ENCODE measurements around the gene RAB6B. TPM values are rescaled to one million over a fixed set of nuclear protein-coding genes. Genes with fewer than 3 reads are reported as not detected.

RAB6B gene
- total RNA-seq, 1 experiment from 2014 or later: 0.52 TPM

DNA sequence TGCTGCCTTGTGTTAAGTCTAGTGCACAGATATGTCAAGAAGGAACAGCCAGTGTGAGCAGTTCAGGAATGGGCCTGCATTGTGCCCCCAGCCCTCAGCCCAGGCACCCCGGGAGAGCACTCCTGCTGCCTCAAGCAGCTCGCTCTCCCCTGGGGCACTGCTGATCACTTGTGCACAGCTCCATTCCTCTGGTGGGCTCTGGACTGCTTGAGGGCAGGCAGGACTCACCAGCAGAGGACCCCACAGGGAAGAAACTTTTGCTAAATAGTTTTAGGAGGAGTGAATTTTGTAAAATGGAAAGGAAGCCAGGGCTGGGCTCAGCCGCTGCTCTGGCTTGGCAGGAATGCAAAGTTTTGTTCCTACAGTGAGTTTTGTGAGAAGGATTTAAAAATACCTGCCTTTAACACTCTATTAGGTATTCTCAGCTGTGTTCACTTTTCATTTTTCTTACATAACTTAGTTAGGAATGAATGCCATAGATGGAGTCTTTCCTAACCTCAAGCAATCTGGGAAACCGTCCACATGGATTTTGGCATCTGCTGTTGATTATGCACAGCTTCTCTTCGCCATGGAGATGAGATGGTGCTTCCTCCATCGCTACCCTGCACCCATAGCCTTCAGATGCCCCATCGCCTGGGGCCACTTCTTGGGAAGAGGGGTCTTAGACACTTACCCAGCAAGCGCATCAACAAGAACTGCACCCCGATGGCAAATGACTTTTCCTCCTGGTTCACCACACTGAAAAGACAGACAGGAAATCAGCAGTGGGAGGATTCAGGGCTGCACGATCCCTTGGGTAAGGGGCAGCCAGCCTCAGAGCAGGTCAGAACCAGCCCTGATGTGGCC, 42.3 kb upstream of the RAB6B start:
- CTCF ChIA-PET: no interaction called here
- Histone ChIP-seq H3K9me2 (ENCODE audit: insufficient read depth) (no peaks in the 10 kb centered on the region), H3K79me2 (ENCODE audit: low read depth) (no peaks in the 10 kb centered on the region), H3K9me3 (ENCODE audit: insufficient read depth, low read depth) (no peaks in the 10 kb centered on the region), H4K20me1 (ENCODE audit: insufficient read depth) (peaks cover 10% of the 10 kb centered on the region), H3F3A (ENCODE audit: insufficient read depth, low read depth) (no peaks in the 10 kb centered on the region), H2AFZ (no peak overlapping the region), H3K27ac (no peak overlapping the region), H3K4me3 (no peak overlapping the region), H3K4me1 (replicated peaks; ENCODE audit: insufficient read depth) (peaks cover 2% of the 10 kb centered on the region), H3K27me3 (ENCODE audit: insufficient read depth, low read depth) (peaks cover 67% of the 10 kb centered on the region), H3K4me2 (no peak overlapping the region), H3K36me3 (ENCODE audit: low read depth) (no peaks in the 10 kb centered on the region)
- TF ChIP-seq, protein P1, sequence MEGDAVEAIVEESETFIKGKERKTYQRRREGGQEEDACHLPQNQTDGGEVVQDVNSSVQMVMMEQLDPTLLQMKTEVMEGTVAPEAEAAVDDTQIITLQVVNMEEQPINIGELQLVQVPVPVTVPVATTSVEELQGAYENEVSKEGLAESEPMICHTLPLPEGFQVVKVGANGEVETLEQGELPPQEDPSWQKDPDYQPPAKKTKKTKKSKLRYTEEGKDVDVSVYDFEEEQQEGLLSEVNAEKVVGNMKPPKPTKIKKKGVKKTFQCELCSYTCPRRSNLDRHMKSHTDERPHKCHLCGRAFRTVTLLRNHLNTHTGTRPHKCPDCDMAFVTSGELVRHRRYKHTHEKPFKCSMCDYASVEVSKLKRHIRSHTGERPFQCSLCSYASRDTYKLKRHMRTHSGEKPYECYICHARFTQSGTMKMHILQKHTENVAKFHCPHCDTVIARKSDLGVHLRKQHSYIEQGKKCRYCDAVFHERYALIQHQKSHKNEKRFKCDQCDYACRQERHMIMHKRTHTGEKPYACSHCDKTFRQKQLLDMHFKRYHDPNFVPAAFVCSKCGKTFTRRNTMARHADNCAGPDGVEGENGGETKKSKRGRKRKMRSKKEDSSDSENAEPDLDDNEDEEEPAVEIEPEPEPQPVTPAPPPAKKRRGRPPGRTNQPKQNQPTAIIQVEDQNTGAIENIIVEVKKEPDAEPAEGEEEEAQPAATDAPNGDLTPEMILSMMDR (conservative IDR thresholded peaks at IDR 0.05): no peak
- no peak for TF ChIP-seq EZH2 (IDR thresholded peaks at IDR 0.05; ENCODE audit: low read depth)
- intact Hi-C loops (cut with micrococcal nuclease; ENCODE audit: unreplicated experiment): loop anchor here (5.0 kb wide), 1 partner anchor 219 kb away; no protein-coding TSS in a partner anchor
- DNase-seq: no peak
- BruUV-seq (replicated peaks): no TSS peak
- POLR2A ChIA-PET (ENCODE audit: unreplicated experiment): no interaction called here

DNA sequence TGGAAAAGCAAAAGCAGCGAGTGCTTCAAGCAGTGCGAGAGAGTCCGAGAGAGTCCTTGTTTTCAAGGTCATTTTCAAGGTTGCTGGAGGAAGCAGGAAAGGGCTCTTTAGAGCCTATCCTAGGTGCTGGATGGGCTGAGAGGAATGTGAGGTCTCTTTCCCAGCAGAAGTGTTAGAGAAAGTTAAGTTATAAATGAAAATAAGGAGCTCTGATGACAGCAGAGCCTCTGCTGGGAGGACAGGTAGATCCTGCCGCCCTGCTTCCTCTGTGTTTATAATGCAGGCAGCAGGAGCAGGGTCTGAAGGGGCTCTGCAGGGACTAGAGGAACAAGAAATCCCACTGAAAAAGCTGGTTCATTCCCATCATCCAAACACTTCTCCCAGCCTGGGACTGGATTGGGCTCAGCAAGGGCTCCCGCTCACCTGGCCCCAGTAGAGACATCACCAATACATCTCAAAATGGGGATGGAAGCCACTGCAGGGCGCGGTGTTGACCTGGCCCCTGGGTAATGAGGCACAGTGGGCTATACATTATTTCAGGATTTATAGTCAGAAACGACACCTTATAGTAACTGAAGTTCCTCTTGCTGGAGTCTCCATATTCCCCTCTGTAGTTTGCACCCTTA, 41.5 kb upstream of the RAB6B start:
- no peaks in the 10 kb centered on the region for H3K79me2 ChIP-seq (ENCODE audit: low read depth)
- ChIA-PET POLR2A (ENCODE audit: unreplicated experiment) (no interaction called here), CTCF (no interaction called here)
- H3K4me3 ChIP-seq: no peak overlapping the region
- H4K20me1 ChIP-seq (ENCODE audit: insufficient read depth): peaks cover 8% of the 10 kb centered on the region
- no peaks in the 10 kb centered on the region for H3F3A ChIP-seq (ENCODE audit: insufficient read depth, low read depth)
- no peak overlapping the region for H2AFZ ChIP-seq
- no peaks in the 10 kb centered on the region for H3K4me1 ChIP-seq (replicated peaks; ENCODE audit: insufficient read depth)
- TF ChIP-seq, protein P1 (conservative IDR thresholded peaks at IDR 0.05): no peak
- TF ChIP-seq EZH2 (IDR thresholded peaks at IDR 0.05; ENCODE audit: low read depth): no peak
- peaks cover 66% of the 10 kb centered on the region for H3K27me3 ChIP-seq (ENCODE audit: insufficient read depth, low read depth)
- no peaks in the 10 kb centered on the region for H3K36me3 ChIP-seq (ENCODE audit: low read depth)
- BruUV-seq (replicated peaks): no TSS peak
- H3K9me3 ChIP-seq (ENCODE audit: insufficient read depth, low read depth): no peaks in the 10 kb centered on the region
- no peak for DNase-seq
- no peaks in the 10 kb centered on the region for H3K9me2 ChIP-seq (ENCODE audit: insufficient read depth)
- intact Hi-C loops (cut with micrococcal nuclease; ENCODE audit: unreplicated experiment): loop anchor here (5.0 kb wide), 1 partner anchor 220 kb away; no protein-coding TSS in a partner anchor
- no peak overlapping the region for H3K27ac ChIP-seq
- no peak overlapping the region for H3K4me2 ChIP-seq

DNA sequence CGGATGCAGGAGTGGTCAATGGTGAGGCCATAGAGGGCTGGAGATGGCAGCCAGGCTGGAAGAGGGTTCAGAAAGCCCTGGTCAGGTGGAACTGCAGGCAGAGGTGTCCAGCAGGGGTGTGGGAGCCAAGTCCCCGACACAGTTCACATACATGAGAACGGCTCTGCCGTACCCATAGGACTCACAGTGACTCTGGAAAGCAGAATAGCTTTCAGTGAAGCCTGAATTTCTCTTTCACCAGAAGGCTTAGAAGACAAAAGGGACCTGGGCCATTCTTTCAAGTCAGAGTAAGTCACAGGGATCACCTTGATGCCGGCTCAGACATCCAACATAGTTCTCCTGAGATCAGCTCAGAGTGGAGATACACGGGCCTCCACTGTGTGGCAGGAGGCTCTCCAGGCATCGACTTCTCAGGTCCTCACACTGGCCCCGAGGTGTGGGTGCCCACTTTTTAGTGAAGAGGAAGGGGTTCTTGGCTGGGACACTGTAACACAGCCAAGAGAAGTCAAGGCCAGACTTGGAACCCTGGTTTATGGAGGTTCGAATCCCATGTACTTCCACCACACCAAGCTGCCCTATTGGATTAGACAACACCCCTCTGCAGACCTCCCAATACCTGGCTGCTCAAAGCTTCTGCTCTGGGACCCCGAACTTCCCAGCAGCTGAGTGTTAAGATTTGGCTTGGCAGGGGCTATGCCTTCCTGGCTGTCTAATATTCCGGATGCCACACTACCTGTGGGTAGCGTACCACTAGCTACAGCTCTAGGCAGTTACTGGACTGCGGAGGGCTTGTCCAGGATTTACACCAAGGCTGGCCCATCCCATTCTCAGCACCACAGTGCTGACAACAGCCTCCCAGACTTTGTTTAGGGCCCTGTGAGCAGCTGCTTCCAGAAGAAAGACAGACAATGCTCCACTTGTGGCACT, 40.4 kb upstream of the RAB6B start:
- POLR2A ChIA-PET (ENCODE audit: unreplicated experiment): no interaction called here
- Histone ChIP-seq H3F3A (ENCODE audit: insufficient read depth, low read depth) (no peaks in the 10 kb centered on the region), H3K4me2 (no peak overlapping the region), H4K20me1 (ENCODE audit: insufficient read depth) (peaks cover 8% of the 10 kb centered on the region), H3K4me3 (no peak overlapping the region), H3K79me2 (ENCODE audit: low read depth) (no peaks in the 10 kb centered on the region), H3K27me3 (ENCODE audit: insufficient read depth, low read depth) (peaks cover 57% of the 10 kb centered on the region), H3K36me3 (ENCODE audit: low read depth) (no peaks in the 10 kb centered on the region), H3K9me3 (ENCODE audit: insufficient read depth, low read depth) (no peaks in the 10 kb centered on the region), H3K27ac (no peak overlapping the region), H3K9me2 (ENCODE audit: insufficient read depth) (no peaks in the 10 kb centered on the region), H2AFZ (no peak overlapping the region), H3K4me1 (replicated peaks; ENCODE audit: insufficient read depth) (no peaks in the 10 kb centered on the region)
- BruUV-seq (replicated peaks): no TSS peak
- intact Hi-C loops (cut with micrococcal nuclease; ENCODE audit: unreplicated experiment): loop anchor here (5.0 kb wide), 1 partner anchor 221 kb away; no protein-coding TSS in a partner anchor
- DNase-seq: no peak
- CTCF ChIA-PET: no interaction called here
- TF ChIP-seq, protein P1 (conservative IDR thresholded peaks at IDR 0.05): no peak
- no peak for TF ChIP-seq EZH2 (IDR thresholded peaks at IDR 0.05; ENCODE audit: low read depth)

Data from PC-9 (cell line).